H54 (cell line): ENCODE measurements around the gene IQSEC2.

ENCODE experiments used
- DNase-seq: peaks from one replicate; pipeline ENCODE4 v3.0.0; 2011; ENCODE audit warnings: low spot score, mixed read lengths; ENCODE audit not compliant: insufficient read length
- FAIRE-seq: peaks from 3 replicates; lab custom pipeline; 2011; peaks lifted over from hg19 to GRCh38; lab: Jason Lieb, UNC
- POLR2A ChIP-seq: IDR thresholded peaks from 2 replicates; pipeline ENCODE4 v1.6.1; 2011; ENCODE audit warnings: low read depth, mild to moderate bottlenecking, low read length

Gene IQSEC2

GRCh38 chrX:53234484-53234883 is 46.9 kb downstream of the IQSEC2 start:
- FAIRE-seq (no peak), DNase-seq (no peak)
- no peak for TF ChIP-seq POLR2A

- FAIRE-seq: no peak
- no peak for DNase-seq
- no peak for TF ChIP-seq POLR2A
Measured at GRCh38 chrX:53233536-53233935, 47.8 kb downstream of the IQSEC2 start.

GRCh38 chrX:53230116-53230515 is 51.3 kb downstream of the IQSEC2 start:
- TF ChIP-seq POLR2A: no peak
- no peak for FAIRE-seq
- DNase-seq: no peak

GRCh38 chrX:53227224-53227765 is 54.1 kb downstream of the IQSEC2 start:
- FAIRE-seq (no peak), DNase-seq (no peak)
- TF ChIP-seq POLR2A: no peak

GRCh38 chrX:53224860-53225797 is 56.3 kb downstream of the IQSEC2 start, which contains the start of gene KDM5C:
Gene KDM5C, minus strand, starts transcription at chrX:53225207. Its CDS starts 318 bp downstream, at chrX:53224889.
- peak; percentile 81 for TF ChIP-seq POLR2A
- no peak for FAIRE-seq

GRCh38 chrX:53223955-53224859 is 57.2 kb downstream of the IQSEC2 start:
- FAIRE-seq: no peak
- no peak for TF ChIP-seq POLR2A
- DNase-seq: peak; percentile 31

More at GRCh38 chrX:53224860-53225797, 56.3 kb downstream of the IQSEC2 start, which contains the start of gene KDM5C:
- DNase-seq: peak; percentile 51

- no peak for FAIRE-seq
- DNase-seq: no peak
Measured at GRCh38 chrX:53223068-53223693, 58.2 kb downstream of the IQSEC2 start.

More at GRCh38 chrX:53223068-53223693, 58.2 kb downstream of the IQSEC2 start:
- no peak for TF ChIP-seq POLR2A
